ENCODE data around the gene TEX26.

Gene TEX26

DNA sequence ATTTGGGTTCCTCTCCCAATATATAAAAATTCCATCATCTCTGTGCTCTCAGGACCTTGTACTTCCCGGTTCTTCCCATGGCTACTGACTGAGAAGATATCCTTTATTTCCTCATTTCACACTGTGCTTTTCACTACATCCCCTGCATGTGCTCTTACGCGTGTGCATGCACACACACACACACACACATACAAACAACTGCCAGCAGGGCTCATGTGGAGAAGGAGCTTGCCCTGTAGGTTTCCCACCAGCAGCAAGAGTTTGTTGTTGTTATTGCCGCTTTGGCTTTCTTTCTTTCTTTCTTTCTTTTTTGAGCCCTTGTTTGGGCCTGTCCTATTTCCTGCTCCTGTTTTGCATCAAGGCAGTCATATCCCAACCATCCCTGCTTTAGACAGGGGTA, 43.6 kb downstream of the TEX26 start:
- DNase-seq (ENCODE audit: low read depth) = no peak

DNA sequence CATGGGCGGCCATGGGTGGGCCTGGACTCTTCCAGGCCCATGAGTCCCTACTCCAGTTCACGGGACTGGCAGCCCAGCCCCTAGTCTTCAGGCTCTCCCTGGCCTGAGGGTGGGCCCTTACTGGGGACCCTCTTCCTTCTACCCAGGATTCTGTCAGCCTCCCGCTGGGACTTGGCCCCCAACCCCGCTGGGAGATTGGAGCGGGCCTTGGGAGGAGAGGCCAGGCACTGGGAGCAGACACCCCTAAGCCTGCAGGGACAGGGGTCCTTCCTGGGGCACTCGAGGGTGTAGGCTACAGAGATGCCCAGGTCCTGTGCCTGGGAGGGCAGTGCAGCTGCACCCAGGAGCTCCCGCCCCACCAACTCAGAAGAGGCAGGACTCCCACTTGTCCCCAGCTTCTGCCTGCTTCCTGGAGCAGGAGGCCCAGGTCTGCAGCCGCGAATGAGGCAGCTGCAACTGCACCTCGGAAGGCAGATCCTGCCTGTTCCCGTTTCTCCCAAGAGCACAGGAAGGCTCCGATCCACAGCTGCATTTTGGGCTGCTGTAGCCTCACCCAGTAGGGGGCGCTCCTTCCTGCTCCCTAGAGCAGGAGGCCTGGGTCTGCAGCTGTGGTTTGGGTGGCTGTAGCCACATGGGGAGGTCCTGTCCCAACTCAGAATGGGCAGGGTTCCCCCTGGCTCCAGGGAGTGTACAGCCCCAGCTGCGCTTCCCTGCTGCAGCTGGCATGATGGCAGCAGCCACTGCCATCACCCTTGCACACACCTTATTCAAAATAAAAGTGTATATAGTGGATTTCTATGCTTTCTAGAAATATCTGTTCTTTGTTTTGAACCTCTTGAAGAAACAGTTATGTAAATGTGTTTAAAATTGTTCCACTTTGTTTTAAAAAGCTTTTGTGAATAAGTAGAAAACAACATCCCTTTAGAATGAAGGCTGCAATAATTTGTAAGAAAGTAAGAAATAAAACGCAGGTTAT, 46.8 kb downstream of the TEX26 start:
- DNase-seq (ENCODE audit: low read depth) = peak; percentile 2

DNA sequence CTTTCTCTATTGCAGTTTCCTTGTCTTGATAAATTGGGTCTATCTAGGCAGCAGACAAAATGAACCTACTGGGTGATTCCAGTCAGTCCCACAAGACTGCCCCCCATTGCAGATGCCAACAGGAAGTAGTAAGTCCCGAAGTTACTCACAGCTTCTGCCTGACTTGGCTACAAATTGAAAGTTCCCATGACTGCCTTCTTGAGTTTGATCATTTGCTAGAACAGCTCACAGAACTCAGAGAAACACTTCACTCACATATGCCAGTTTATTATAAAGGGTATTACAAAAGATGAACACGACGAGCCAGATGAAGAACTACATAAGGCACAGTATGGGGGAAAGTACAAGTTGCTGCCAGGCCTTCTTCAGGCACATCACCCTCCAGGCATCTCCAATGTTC, 50.0 kb downstream of the TEX26 start:
- no peak for DNase-seq (ENCODE audit: low read depth)

DNA sequence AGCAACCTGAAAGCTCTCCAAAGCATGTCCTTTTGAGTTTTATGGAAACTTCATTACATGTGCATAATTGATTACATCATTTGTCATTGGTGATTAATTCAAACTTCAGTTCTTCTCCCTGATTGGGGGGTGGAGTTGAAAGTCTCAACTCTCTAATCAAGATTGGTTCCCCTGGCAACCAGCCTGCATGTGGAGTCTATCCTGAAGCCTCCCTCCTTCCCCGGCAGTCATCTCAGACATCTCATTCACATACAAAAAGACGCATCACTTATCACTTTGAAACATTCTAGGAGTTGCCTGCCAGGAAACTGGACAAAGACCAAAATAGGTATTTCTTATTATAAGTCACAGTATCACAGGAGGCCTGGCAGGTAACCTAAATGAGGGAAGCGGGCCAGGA, 50.5 kb downstream of the TEX26 start:
- no peak for DNase-seq (ENCODE audit: low read depth)

DNA sequence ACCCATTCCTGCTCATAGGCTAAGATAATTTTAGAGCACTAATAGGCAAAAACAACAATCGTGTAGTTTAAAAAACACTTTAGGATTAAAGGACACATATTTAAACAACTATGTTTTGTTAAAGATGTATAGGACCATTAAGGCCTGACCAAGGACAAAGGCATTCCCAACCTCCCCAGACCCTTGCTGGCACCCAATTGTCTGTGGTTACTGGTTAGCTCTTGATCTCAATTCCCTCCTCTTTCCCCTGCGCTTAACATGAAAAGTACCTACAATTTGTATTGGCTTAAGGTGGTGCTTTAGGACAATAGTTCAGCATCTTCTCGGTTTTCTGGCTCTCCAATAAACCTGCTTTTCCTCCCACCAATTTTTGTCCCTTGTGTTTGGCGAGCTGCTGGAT, 51.0 kb downstream of the TEX26 start:
- no peak for DNase-seq (ENCODE audit: low read depth)

DNA sequence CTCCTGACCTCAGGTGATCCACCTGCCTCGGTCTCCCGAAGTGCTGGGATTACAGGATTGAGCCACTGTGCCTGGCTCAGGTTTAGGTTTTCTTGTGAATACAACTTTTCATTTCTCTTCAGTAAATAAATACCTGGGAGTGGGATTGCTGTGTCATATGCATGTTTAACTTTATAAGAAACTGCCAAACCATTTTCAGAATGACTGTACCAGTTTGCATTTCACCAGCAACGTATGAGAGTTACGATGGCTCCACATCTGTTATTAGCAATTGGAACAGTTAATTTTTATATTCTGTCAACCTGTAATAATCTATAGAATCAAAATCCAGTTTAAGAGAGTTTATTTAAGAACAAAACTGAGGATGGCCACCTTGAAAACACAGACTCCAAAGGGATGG, 52.2 kb downstream of the TEX26 start:
- DNase-seq (ENCODE audit: low read depth) = no peak

DNA sequence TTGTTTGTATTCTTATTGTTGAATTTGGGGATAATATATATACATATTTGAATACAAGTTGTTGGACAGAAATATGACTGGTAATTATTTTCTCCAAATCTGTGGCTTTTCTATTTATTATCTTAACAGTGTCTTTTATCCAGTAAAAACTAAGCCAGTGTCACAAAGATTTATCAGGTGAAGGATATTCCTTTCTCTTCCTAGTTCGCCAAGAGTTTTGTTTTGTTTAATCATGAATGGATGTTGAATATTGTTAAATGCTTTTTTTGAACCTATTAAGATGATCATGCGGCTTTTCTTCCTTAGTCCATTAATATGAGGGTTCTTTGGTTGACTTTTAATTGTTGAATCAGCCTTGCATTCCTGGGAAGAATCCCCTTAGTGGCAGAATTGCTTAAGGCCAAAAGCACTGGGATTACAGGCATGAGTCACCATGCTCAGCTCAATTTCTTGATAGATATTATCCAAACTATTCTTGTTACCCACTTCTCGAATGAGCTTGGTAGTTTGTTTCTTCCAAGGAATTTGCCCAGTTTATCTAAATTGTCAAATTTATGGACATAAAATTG, 53.3 kb downstream of the TEX26 start:
- DNase-seq (ENCODE audit: low read depth) = no peak

DNA sequence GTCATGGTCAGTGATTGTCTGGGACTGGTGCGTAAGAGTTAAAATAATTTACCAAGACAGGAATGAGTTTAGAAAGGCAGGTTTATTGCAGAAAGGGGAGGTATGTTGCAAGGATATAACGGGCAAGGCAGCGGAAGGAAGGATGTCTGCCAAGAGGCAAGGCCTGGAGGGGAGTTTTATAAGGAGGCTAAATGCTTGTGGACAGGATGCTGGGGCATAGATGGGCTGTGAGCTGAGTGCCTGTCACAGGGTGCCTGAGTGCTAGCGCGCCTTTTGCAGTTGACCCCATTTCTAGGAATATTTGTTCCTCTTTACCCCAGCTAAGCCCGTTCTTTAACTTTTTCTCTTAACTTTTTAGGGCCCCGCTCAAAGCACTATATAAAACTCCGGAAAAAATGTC, 58.7 kb downstream of the TEX26 start:
- no peak for DNase-seq (ENCODE audit: low read depth)

DNA sequence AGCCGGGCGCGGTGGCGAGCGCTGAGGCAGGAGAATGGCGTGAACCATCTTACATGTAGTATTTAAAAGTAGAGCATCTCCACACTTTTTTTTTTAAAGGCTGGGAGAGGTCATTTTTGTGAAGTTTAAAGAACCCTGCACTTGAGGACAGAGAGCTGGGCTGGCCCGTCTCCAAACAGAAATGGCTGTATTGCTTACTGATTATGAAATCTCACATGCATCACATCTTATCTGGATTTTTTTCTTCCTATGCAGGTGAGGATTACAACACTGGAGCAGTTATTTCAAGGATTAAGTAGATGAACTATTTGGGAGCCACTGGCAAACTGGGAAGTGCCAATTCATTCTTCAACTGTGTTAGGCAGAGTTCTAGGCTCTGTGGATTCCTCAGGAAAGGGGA, 59.5 kb downstream of the TEX26 start:
- DNase-seq (ENCODE audit: low read depth) = no peak

DNA sequence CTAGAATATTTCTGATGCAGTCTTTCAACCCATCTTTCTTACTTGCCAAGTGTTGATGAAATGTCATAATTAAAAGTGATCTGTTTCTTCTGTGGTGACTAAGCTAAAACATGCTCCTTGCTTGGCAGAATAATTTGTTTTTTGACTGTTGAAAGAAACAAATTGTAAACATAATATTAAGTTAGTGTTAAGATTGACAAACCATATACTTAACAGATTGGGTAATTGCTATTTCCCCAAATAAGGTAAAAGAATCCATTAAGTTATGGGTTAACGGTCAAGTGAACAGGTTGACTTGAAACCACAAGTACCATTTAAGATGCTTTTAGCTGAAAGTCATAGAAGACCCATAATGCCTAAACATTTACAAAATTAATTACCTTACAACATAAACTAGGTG, 62.9 kb downstream of the TEX26 start:
- DNase-seq (ENCODE audit: low read depth) = no peak

DNA sequence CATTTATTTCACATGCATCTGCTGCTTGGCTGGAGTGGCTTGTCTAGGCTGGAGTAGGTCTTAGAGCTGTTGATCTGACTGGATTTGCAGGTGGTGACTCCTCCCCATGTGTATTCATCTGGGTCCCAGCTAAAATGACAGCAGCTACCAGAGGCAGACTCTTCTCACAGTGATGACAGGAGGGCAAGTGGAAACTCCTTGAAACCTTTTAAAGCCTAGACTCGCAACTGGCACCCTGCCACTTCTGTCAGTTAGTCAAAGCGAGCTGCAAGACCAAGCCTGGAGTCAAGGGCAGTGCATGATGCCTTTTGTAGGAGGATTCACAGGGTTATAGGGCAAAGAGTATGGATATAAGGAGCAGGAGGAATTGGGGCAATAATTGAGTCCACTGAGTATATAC, 65.2 kb downstream of the TEX26 start:
- no peak for DNase-seq (ENCODE audit: low read depth)

DNA sequence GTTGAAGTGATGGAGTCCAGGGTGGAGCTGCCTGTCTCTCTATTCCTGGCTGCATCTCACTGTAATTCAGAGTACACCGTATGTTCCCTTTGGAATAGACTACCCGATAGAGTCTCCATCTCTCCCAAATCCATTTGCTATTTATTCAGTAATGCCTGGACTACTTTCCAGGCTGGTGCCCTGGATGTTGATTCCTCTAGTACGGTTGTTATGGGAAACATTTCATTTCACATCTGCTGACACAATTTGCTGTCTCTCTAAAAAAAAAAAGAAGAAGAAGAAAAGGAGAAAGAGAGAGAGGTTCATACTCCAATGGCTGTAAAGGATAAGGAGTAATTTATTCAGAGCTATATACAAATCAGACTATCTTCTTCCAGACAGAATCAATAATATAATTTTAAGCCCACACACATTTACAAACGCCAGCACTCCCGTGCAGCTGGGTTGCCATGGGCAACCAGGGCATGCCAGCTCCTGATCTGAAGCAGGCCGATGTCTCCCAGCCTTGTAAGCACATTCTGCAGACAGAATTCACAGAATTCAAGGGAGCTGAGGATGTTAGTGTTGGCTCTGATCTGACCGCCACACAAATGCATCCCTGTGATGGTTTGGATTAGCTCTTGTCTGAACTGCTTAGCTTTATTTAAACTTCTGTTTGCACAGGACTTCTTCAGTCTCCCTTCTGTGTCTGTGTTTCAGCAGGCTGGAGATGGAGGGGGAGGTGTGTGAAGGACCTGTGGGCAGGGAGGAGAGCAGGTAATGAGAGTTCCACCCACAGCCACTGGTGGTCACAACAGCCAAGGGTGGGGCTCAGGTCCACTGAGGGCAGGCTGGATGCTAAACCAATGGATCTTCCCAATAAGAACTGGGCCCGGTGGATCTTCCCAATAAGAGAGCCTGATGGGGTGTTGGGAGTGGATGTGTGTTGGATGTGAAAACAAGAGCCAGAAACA, 66.0 kb downstream of the TEX26 start:
- no peak for DNase-seq (ENCODE audit: low read depth)

DNA sequence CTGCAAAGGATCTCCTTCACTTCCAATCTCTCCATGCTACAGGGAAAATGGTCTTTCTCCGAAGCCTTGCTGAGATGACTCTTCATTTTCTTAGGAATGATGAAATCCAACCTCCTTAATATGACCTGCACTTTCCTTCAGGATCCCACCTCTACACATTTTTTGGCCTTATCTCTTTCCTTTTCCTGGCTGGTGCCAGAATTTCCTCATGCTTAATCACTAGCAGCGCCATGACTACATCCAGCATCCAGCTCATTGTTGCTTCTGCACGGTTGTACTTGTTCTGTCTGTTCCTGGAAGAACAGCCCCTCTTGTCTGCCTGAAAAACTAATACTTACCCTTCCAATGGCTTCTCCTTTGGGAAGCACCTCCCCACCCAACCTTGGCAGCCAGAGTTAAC, 68.4 kb downstream of the TEX26 start:
- DNase-seq (ENCODE audit: low read depth) = no peak

DNA sequence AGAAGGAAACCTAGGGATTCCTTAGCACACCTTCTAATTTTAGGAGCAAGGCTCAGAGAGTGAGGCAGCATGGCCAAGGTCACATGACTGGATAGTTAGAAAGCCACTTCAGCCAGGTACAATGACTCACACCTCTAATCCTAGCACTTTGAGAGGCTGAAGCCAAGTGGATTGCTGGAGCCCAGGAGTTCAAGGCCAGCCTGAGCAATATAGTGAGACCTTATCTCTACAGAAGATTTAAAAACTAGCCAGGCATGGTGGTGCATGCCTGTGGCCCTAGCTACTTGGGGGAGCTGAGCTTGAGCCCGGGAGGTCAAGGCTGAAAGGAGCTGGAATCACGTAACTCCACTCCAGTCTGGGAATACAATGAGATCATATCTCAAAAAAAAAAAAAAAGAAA, 69.2 kb downstream of the TEX26 start:
- DNase-seq (ENCODE audit: low read depth) = no peak

DNA sequence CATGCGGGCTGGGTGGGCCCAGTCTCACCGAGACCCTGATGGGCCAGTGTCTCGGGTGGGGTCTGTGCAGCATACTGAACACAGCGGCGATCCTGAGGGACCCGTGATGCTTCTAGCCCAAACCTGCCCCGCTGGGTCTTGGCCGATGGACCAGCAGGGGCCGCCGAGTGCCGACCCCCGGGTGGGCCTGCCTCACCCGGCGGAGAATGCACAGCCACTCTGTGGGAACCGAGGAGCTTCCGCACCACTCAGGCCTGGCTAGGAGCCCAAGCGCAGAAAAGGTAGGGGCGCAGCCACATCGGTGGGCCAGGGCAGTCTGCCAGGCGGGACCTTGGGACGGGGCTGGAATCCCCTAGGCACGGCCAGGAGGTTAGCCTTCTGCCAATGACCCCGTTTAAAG, 72.6 kb downstream of the TEX26 start:
- no peak for DNase-seq (ENCODE audit: low read depth)

DNA sequence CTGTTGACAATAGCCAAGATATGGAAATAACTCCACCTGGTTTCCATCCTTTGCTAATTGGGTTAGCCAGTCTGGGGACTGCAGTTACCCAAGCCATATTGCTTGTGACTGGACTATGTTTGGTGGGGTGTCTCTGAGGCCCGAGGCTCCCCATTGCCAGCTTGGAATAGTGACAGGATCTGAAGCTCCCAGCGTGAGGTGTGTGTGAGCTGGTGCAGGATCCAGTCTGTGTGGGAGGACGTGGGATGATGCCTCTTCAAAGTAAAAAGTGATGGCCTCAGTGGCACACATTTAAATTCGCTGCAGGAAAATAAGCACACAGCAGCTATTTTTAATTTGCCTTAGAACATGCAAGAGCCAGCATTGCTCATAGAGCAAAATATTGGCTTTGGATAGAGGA, 75.0 kb downstream of the TEX26 start:
- DNase-seq (ENCODE audit: low read depth) = no peak

DNA sequence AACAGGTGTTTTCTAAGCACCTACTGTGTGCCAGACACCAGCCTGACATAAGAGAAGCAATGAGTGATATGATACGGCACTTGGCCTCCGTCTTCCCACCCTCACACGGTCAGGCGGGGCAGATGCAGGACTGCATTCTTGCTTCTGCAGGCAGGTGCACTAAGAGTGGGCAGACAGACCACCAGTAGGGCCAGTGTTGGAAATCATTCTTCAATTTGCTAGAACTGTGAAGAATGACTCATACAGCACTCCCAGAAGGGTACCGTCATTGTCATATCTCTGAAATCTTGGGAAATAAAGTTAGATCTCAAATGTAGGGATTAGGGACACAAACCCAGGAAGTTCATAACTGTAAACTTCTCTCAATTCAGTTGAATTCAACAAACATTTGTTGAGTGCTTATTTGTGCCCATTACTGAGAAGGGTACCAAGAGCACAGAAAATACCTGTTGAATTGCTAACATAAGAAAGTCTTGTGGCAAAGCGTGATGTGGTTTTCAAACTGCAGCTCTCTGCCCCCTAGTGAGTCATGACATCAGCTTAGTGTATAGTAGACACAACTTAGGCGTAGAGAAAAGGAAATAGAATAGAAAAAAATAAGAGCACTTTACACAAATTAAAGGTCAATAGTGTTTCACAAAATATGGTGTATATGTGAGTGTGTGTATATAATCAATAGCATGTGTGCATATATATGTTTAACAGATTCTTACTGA, 76.1 kb downstream of the TEX26 start:
- no peak for DNase-seq (ENCODE audit: low read depth)

DNA sequence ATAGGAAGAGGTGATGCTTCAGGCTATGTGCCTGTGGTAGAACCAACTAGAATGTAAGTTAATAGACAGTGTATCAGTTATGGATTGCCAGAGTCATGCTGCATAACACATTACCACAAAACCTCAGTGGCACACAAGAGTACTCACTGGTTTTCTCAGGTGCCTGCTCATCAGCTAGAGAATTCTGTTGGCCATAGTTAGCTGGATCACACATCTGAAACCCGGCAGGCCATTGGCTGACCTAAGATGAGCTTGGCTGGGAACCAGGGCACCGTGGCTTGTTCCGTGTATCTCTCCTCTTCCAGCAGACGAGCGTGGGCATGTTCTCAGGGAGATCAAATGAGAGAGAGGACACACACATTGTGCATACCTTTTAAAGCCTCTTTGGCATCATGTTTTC, 76.7 kb downstream of the TEX26 start:
- no peak for DNase-seq (ENCODE audit: low read depth)

DNA sequence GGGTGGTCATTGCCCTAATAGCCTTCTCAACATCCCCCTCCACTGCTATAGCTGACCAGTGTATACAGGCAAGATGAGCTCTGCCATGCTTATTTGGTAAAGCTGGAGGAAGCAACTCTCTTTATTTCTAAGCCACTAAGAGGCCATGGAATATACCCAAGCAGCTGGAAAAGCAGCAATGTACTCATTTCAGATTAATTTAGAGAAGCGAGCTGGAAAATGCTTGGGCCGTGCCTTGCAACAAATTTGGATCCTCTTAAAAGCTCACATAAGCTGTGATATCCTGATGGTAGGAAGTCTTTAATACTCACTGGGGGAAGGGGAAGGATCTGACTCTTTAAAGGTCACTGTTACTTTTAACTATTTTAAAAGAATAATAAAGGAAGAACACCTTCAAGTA, 77.8 kb downstream of the TEX26 start:
- no peak for DNase-seq (ENCODE audit: low read depth)

DNA sequence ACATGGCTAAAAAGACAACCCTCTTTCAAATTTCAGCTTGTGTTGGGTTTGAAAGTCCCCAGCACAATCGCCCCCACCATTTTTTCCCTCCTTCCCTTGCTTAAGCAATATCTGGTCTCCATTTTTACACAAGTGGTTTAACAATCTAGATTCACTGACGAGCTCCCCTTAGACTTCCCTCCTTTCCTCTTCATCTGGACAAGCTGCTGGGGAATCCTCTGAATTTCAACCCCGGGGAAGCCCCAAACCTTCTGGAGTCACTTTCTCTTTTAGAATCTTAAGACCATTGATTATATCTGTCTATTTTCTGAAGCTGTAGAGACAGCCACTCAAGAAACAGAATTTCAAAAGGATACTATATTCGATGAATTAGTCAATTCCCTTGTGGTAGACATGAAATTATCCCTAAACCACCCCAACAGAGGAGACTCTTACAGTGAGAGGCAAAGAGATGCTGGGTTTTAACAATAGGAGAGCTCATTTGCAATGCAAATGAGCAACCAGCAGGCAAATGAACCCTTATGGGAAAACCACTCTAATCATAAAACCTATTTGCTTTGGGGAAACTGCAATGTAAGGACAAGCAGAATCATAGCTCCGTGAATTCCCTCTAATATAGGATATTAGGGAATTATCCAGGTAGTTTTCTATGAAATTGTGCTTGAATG, 78.9 kb downstream of the TEX26 start:
- DNase-seq (ENCODE audit: low read depth) = no peak

DNA sequence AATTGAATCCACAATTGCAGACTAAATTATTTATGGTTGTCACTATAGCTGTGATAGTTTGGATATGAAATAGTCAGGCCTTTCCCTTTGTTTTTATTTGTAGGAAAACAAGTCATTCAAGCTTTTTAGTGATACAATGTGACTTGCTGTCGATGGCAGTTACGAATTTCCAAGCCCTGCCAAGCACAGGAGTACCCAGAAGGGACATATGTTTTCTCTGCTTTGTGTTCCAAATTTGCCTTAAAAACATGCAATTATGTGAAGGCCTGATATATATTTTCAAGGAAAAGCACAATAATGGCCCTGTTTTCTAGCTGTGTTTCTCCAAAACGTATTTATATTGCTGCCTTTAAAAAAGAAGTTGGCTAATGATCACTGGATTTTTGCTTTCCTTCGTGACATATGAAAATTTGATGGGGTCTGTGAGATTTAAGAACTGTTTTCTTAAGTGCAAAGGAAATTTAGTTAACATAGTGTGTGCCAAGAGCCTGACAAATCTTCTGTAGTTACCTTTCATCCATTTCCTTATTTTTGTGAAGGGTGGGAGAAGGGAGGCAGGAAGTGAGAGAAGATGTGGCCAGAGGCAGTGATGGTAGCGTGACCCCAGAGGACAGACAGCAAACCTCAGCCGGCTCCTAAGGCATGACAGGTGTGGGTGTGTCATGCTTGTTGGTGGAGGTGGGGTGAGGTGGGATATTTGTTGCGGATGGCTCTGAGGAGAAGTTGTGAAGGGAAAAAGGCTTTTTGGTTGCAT, 79.6 kb downstream of the TEX26 start:
- DNase-seq (ENCODE audit: low read depth) = no peak

All from activated gamma-delta T cell treated with anti-CD3 and anti-CD28 coated beads, Interleukin-2, amount 50 U/mL, for 16 hours (primary cell).